HG02970 (cell line): ENCODE data around the gene SEMA3D.
"Not testable (repeated sequence)": the region's sequence is repeated elsewhere in the genome, so short reads cannot be mapped to it uniquely, and the experiment has no call there.

Experiments used
- ATAC-seq: cut with Tn5 transposase; IDR thresholded peaks from one replicate; pipeline ENCODE4 v1.9.1; 2021; ENCODE audit warnings: mild to moderate bottlenecking, moderate library complexity, moderate number of reproducible peaks; ENCODE audit not compliant: unreplicated experiment, low FRiP score

The SEMA3D gene

GRCh38 chr7:85001495-85002345 is 185.1 kb downstream of the SEMA3D start:
- no peak for ATAC-seq

- no peak for ATAC-seq
Measured at GRCh38 chr7:85000735-85001350, 186.0 kb downstream of the SEMA3D start.

- ATAC-seq: no peak
Measured at GRCh38 chr7:84999450-84999849, 187.4 kb downstream of the SEMA3D start.

- no peak for ATAC-seq
Measured at GRCh38 chr7:84998665-84999064, 188.2 kb downstream of the SEMA3D start.

- no peak for ATAC-seq
Measured at GRCh38 chr7:84997626-84998025, 189.2 kb downstream of the SEMA3D start.

GRCh38 chr7:84992954-84993353 is 193.9 kb downstream of the SEMA3D start:
- not testable (repeated sequence) for ATAC-seq

DNA sequence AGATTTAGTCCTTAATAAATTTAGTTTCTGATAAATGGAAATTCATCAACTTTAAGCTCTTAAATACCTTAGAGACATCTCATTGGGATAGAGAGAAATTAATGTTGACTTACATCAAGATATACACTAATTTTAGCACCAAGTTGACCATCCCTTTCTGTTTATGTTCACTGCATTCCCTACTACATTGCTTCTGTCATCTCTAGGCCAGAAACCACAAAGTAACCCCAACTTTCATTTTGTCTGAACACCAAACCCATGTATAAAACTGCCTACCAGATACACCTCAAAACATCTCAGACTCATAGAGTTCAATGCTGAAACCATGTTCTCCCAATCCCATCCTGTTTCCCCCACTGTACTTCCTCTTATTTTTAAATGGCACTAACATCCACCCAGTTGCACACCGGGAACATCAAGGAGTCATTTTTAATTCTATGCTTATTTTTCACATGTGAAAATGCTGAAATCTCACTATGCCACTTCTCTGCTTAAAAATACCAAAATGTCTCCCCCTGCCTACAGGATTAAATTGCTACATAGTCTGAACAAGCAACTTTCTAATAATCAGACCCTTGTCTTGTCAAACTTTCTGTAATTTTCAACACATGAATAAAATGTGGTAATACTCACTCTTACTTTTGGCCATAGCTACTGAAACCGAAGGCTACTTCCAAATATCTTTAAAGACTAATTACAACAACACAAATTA is 201.6 kb downstream of the SEMA3D start:
- ATAC-seq: no peak

DNA sequence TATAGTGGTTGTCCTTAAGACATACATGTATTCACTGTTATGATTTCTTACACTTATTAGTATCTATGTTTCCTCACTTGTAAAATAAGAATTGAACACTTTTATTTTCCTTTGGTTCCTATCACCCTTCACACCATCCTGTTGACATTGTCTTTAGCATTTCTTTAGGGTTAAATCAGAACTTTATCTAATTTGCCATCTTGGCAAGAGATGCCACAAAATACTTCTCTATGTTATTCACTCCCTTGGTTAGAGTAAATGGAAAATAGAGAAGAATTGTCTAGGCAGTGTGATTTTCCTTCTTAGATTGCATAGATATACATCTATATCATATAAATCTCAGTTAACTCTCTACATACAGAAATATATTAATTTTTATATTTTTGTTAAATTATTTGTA is 204.7 kb downstream of the SEMA3D start:
- ATAC-seq: no peak

- no peak for ATAC-seq
Measured at GRCh38 chr7:84981055-84981976, 205.5 kb downstream of the SEMA3D start.

GRCh38 chr7:84975586-84976185 is 211.2 kb downstream of the SEMA3D start:
- ATAC-seq: no peak

GRCh38 chr7:84971360-84971759 is 215.5 kb downstream of the SEMA3D start:
- no peak for ATAC-seq

DNA sequence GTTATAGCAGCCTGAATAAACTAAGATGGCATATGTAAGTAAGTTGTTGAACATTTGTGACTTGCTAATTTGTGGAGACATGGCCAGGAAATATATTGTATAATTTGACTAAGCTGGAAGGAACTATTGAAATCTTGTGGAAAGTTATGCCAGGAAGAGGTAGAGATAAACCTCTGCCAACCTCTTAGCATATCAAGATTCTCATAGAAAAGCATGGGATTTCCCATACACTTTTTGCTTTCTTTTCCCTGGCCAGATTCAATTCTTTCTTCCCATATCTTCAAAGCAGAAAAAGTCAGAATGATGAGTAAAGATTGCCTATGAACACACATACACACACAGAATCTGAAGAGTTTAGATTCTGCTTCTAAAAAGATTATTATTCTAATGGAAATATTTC is 216.2 kb downstream of the SEMA3D start:
- ATAC-seq: no peak

- no peak for ATAC-seq
Measured at GRCh38 chr7:84953234-84953633, 233.6 kb downstream of the SEMA3D start.

- no peak for ATAC-seq
Measured at GRCh38 chr7:84950836-84951235, 236.0 kb downstream of the SEMA3D start.

DNA sequence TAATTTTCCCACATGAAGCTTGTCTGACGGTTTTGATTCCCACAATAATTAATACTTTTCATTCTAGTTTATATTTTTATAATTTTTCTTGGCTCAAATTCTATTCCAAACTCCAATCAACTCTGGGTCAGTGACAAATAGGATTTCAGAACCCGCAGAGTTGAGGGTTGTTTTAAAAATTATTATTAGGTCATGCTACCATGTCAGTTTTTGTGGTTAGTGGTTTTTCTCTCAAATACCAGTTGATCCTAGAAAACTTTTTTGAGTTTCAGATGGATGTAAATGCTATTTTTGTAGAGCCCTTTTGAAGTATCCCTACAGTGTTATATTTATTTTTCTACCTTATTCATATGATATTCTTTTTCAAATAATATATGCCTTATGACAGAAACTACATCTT is 237.4 kb downstream of the SEMA3D start:
- ATAC-seq: no peak

GRCh38 chr7:84949067-84949466 is 237.8 kb downstream of the SEMA3D start:
- no peak for ATAC-seq

DNA sequence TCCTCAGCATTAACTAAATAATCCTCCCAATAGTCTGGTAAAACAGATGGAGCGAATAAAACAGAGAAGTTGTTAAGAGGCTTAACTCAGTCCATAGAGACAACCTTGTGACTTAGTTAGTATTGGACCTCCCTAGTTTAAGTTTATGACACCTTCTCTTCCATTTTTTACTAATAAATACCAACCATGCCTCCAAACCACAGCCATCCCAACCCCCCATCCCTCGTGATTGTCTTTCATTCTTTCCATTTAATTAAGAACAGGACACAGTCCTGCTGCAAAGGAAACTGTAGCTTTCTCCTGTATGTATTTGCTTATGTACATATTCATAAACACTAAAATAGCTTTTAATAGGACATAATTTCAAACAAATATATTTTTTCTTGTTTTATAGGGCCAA is 238.2 kb downstream of the SEMA3D start:
- ATAC-seq: no peak

DNA sequence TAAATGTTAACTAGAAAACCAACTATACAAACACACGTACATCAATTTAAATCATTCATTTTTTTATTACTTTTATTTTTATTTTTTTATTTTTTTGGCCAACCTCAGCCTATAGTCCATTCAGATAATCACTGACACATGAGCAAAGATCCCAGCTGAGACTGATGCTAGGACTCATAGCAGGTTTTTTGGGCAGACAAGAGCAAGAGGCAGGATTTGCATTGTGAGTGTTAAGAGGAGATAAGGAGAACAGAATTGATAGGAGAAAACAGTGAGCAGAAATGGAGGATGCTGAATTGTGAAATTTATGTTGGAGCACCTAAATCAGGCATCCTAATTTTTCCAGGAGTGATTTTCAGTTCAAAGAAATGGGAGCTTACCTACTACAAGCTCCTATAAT is 240.3 kb downstream of the SEMA3D start:
- ATAC-seq: no peak
